ENCODE results near the gene CCDC28B. TPM values are rescaled to one million over a fixed set of nuclear protein-coding genes. Genes with fewer than 3 reads are reported as not detected.

CCDC28B gene
- polyA plus RNA-seq, 1 donor = 44.2 TPM

Other genes starting within 250 kb of the CCDC28B start
- gene KHDRBS1, start 186.7 kb upstream of the CCDC28B start, polyA plus RNA-seq (ENCODE audit: insufficient read length) = 138 TPM
- 15.8 TPM for gene TMEM39B, start 127.7 kb upstream of the CCDC28B start, polyA plus RNA-seq (ENCODE audit: insufficient read length)
- 25.6 TPM for gene KPNA6, start 92.5 kb upstream of the CCDC28B start, polyA plus RNA-seq (ENCODE audit: insufficient read length)
- gene TXLNA, start 20.9 kb upstream of the CCDC28B start, polyA plus RNA-seq (ENCODE audit: insufficient read length) = 30.8 TPM
- gene IQCC, start 5.1 kb downstream of the CCDC28B start, polyA plus RNA-seq (ENCODE audit: insufficient read length) = 3.8 TPM
- 0.67 TPM for gene DCDC2B, start 8.5 kb downstream of the CCDC28B start, polyA plus RNA-seq (ENCODE audit: insufficient read length)
- 11.3 TPM for gene TMEM234, start 21.8 kb downstream of the CCDC28B start, polyA plus RNA-seq (ENCODE audit: insufficient read length)
- 149 TPM for gene EIF3I, start 21.8 kb downstream of the CCDC28B start, polyA plus RNA-seq (ENCODE audit: insufficient read length)
- 7.6 TPM for gene FAM167B, start 46.6 kb downstream of the CCDC28B start, polyA plus RNA-seq (ENCODE audit: insufficient read length)
- gene LCK, start 50.7 kb downstream of the CCDC28B start, polyA plus RNA-seq (ENCODE audit: insufficient read length) = 0.89 TPM
- 43.7 TPM for gene HDAC1, start 91.5 kb downstream of the CCDC28B start, polyA plus RNA-seq (ENCODE audit: insufficient read length)
- gene MARCKSL1, start 135.6 kb downstream of the CCDC28B start, polyA plus RNA-seq (ENCODE audit: insufficient read length) = 173 TPM
- 7.4 TPM for gene FAM229A, start 161.9 kb downstream of the CCDC28B start, polyA plus RNA-seq (ENCODE audit: insufficient read length)
- gene TSSK3, start 161.9 kb downstream of the CCDC28B start, polyA plus RNA-seq (ENCODE audit: insufficient read length) = 3.3 TPM
- 39.8 TPM for gene BSDC1, start 193.8 kb downstream of the CCDC28B start, polyA plus RNA-seq (ENCODE audit: insufficient read length)